VCaP (cell line): ENCODE measurements around the gene MIS12.

Experiments used
- H3K27ac ChIP-seq: fragments of 450-650 bp; 2 replicates; pipeline ENCODE4 v1.5.1; 2017
- CTCF ChIP-seq: fragments of 450-650 bp; conservative IDR thresholded peaks from 2 replicates; pipeline ENCODE4 v1.5.1; 2017; ENCODE audit warnings: mild to moderate bottlenecking, moderate library complexity

The MIS12 gene

GRCh38 chr17:5480962-5481361 is 5.4 kb upstream of the MIS12 start:
- no peak overlapping the region for H3K27ac ChIP-seq
- TF ChIP-seq CTCF: no peak

DNA sequence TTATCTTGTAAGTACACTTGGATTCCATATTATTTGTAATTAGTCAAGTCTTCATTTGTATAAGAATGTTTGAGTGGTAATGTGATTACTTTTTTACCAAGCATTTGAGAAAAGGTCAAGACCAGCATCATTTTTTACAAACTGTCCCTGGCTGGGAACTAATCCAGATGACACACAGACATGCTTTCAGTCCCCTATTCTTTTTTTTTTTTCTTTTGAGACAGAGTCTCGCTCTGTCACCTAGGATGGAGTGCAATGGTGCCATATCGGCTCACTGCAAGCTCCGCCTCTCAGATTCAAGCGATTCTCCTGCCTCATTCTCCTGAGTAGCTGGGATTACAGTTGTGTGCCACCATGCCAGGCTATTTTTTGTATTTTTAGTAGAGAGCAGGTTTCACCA is 4.9 kb upstream of the MIS12 start:
- no peak overlapping the region for H3K27ac ChIP-seq
- no peak for TF ChIP-seq CTCF

DNA sequence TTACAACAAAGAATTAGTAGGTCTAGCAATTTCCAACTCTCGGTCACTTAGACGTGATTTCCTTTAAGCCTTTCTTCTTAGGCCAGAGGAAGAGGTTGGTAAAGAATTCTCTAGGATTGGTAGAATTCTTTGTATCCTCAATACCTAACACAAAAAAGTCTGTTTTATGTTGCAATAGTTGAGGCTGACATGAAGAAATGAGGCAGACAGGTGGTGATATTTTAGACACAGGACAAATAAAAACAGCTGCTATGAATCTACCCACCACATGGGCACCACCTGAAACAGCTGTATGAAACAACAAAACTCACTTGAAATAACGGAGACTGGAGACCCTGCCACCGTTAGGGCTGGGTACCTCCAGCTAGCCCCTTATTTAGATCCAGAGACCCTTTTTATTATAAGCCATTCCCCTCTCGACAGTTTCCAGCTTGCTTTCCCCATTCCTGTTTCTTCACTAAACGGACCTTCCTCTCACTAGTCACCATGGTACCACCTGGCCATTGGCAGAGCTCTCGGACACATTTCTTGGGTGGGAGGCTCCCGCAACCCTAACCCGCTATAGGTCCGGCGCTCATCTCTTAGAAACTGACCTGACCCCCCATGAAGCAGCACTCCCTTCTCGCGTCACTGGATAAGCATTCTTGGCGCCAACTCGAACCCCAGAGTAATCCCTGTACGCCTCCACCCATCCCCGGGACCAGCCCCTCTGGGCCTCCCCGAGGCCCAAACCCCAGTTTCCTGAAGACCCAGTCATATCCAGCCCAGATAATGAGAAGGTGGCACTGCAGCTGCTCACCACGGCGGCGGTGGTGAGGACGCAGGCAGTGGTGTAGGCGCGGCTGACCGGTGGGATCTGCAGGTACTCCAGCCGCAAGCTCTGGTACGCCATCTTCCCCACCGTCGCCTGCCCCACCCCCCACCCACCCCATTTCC is 828 bp upstream of the MIS12 start, which contains the start of gene DERL2:
Gene DERL2 (minus strand): TSS at position 909 of the 936 bp plus-strand sequence. CDS start 17 bp downstream, at position 892.
- TF ChIP-seq CTCF: no peak

GRCh38 chr17:5488752-5489151 is 2.4 kb downstream of the MIS12 start:
- H3K27ac ChIP-seq: no peak overlapping the region
- TF ChIP-seq CTCF: no peak

More for the DNA sequence above, 828 bp upstream of the MIS12 start, which contains the start of gene DERL2:
- H3K27ac ChIP-seq: peak within 1 kb of the TSS; percentile 89

- no peak for TF ChIP-seq CTCF
- no peak overlapping the region for H3K27ac ChIP-seq
Observed at GRCh38 chr17:5492970-5493369, 6.6 kb downstream of the MIS12 start.

GRCh38 chr17:5499476-5500231 is 13.3 kb downstream of the MIS12 start:
- TF ChIP-seq CTCF: no peak

GRCh38 chr17:5500247-5500588 is 13.9 kb downstream of the MIS12 start:
- no peak overlapping the region for H3K27ac ChIP-seq
- TF ChIP-seq CTCF: no peak

More at GRCh38 chr17:5499476-5500231, 13.3 kb downstream of the MIS12 start:
- H3K27ac ChIP-seq: no peak overlapping the region
